ENCODE results near the gene YJEFN3. TPM values are rescaled to one million over a fixed set of nuclear protein-coding genes. Genes with fewer than 3 reads are reported as not detected.

Gene YJEFN3
- total RNA-seq, 2 donors from 2014 or later = 0.85 to 1.5 TPM

GRCh38 chr19:19534556-19535265 lies 6.0 kb downstream of the YJEFN3 start:
- H3K27ac ChIP-seq = no peak overlapping the region
- H3K9me3 ChIP-seq = no peaks in the 10 kb centered on the region
- no peaks in the 10 kb centered on the region for H3K27me3 ChIP-seq
- H3K36me3 ChIP-seq = no peaks in the 10 kb centered on the region
- TF ChIP-seq CTCF (IDR thresholded peaks at IDR 0.05) = no peak
- peaks cover 0 to 32% of the 10 kb centered on the region in 2 donors for H3K4me1 ChIP-seq
- H3K4me3 ChIP-seq = no peak overlapping the region
- no peak for DNase-seq (ENCODE audit: low spot score)

DNA sequence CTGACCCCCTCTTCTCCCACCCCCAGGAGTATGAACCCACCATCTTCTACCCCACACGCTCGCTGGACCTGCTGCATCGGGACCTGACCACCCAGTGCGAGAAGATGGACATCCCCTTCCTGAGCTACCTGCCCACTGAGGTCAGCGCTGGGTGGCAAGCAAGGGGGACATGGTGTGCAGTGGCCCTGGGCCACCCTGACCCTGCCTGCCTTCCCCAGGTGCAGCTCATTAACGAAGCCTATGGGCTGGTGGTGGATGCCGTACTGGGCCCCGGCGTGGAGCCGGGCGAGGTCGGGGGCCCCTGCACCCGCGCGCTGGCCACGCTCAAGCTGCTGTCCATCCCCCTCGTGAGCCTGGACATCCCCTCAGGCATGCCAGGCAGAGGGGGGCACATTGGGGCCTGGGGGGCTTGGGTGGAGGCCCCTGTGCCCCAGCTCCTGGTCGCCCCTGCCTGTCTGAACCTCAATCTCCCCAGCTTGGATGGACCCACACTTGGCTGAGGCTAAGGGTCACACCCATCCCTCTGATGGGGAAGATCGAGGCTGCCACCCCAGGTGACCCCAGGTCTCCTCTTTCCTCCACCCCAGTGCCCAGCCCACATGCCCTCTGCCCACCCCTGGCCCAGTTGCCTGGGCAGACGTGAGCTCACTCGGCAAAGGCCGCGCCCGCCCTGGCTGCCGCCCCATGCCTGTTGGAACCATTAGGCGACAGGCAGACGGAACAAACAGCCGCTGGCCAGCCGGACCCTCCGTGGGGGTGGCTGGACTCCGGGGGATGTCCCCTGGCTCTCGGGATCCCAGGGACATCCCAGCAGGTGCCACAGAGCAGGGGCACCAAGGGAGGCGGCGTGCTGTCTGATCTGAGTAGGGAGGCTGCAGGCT lies 6.8 kb downstream of the YJEFN3 start:
- Histone ChIP-seq H3K9me3 (no peaks in the 10 kb centered on the region), H3K4me3 (no peak overlapping the region), H3K27ac (no peak overlapping the region), H3K36me3 (no peaks in the 10 kb centered on the region), H3K27me3 (peaks cover 4 to 5% of the 10 kb centered on the region in 2 donors), H3K4me1 (peaks cover 0 to 38% of the 10 kb centered on the region in 2 donors)
- DNase-seq (ENCODE audit: low spot score) = no peak
- no peak for TF ChIP-seq CTCF (IDR thresholded peaks at IDR 0.05)

GRCh38 chr19:19537075-19538048 lies 8.7 kb downstream of the YJEFN3 start:
- peaks cover 11 to 19% of the 10 kb centered on the region in 2 donors for H3K27me3 ChIP-seq
- no peaks in the 10 kb centered on the region for H3K9me3 ChIP-seq
- H3K4me1 ChIP-seq = peaks cover 0 to 44% of the 10 kb centered on the region in 2 donors
- H3K4me3 ChIP-seq = peak overlapping the region in 1 of 2 donors; percentile 43
- TF ChIP-seq CTCF (IDR thresholded peaks at IDR 0.05) = no peak
- no peaks in the 10 kb centered on the region for H3K36me3 ChIP-seq
- no peak overlapping the region for H3K27ac ChIP-seq
- DNase-seq (ENCODE audit: low spot score) = no peak

DNA sequence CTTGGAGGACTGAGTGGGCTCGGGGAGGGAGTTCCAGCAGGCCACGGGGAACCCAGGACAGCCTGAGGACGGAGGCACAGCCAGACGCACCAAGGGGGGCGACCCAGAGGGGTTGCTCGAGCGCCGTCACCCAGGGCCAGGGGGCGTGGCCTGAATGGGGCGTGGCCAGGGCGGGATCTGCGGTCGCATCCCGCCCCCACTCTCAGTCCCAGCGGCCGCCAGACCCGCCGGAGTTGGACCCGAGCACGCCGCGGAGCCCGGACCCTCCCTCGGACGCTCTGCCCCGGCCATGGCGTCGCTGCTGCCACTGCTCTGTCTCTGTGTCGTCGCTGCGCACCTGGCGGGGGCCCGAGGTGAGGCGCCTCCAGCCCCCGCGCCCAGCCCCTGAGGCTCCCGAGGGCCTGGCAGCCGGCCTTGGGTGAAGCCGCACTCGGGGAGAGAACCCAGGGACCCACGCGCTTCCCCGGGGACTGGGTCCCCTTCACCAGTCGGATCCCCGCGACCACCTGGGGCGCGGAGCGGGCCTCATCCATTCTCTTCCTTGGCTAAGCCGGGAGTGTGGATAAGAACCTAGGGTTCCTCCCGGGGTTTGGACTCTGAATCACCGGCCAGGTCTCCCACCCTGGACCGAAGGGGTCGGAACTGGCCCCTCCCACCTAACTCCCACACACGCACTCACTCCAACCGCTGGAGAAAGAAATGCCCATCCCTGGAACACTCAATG lies 9.5 kb downstream of the YJEFN3 start, which contains the start of gene CILP2:
Gene CILP2 (plus strand): TSS at position 205 of the 724 bp plus-strand sequence. CDS start 85 bp downstream, at position 290.
- TF ChIP-seq CTCF (IDR thresholded peaks at IDR 0.05) = no peak
- peaks cover 11 to 19% of the 10 kb centered on the region in 2 donors for H3K27me3 ChIP-seq
- DNase-seq (ENCODE audit: low spot score) = no peak
- peaks cover 0 to 41% of the 10 kb centered on the region in 2 donors for H3K4me1 ChIP-seq
- H3K9me3 ChIP-seq = no peaks in the 10 kb centered on the region
- no peaks in the 10 kb centered on the region for H3K36me3 ChIP-seq
- H3K27ac ChIP-seq = no peak within 1 kb of the TSS
- H3K4me3 ChIP-seq = peak within 1 kb of the TSS; percentile 8 to 43

- H3K9me3 ChIP-seq = no peaks in the 10 kb centered on the region
- H3K27me3 ChIP-seq = peaks cover 11 to 19% of the 10 kb centered on the region in 2 donors
- H3K36me3 ChIP-seq = no peaks in the 10 kb centered on the region
- peaks cover 0 to 41% of the 10 kb centered on the region in 2 donors for H3K4me1 ChIP-seq
- H3K4me3 ChIP-seq = peak overlapping the region in 1 of 2 donors; percentile 43
- no peak for DNase-seq (ENCODE audit: low spot score)
- TF ChIP-seq CTCF (IDR thresholded peaks at IDR 0.05) = no peak
- no peak overlapping the region for H3K27ac ChIP-seq
These were observed 10.1 kb downstream of the YJEFN3 start for GRCh38 chr19:19538785-19539166.
